Ascending aorta (tissue), 2 donors: Measurements from ENCODE around the gene ZFYVE21. TPM values are rescaled to one million over a fixed set of nuclear protein-coding genes. Genes with fewer than 3 reads are reported as not detected.

Experiments used
- DNase-seq, 2 donors: peaks; one replicate each; pipeline ENCODE4 v3.0.0-alpha.2; 2019; ENCODE audit warnings: low spot score in 2 of 2
- H3K27ac ChIP-seq, 2 donors: fragments of 200-600 bp; sonication (generic); one replicate each; pipeline ENCODE4 v1.5.1; 2016 to 2017; ENCODE audit warnings: mild to moderate bottlenecking in 1 of 2
- H3K27me3 ChIP-seq: fragments of 200-600 bp; sonication (generic); one replicate; pipeline ENCODE4 v1.5.1; 2017
- H3K36me3 ChIP-seq, 2 donors: fragments of 200-600 bp; sonication (generic); one replicate each; pipeline ENCODE4 v1.5.1; 2016
- H3K4me1 ChIP-seq, 2 donors: fragments of 200-600 bp; sonication (generic); one replicate each; pipeline ENCODE4 v1.5.1; 2016 to 2017; ENCODE audit warnings: mild to moderate bottlenecking in 1 of 2
- H3K4me3 ChIP-seq, 2 donors: fragments of 200-600 bp; sonication (generic); one replicate each; pipeline ENCODE4 v1.5.1; 2016 to 2017; ENCODE audit warnings: mild to moderate bottlenecking in 1 of 2
- H3K9me3 ChIP-seq, 2 donors: fragments of 200-600 bp; sonication (generic); one replicate each; pipeline ENCODE4 v1.5.1; 2016
- intact Hi-C: fragments of 100-400 bp; cut with DNase I; formaldehyde crosslinking; loops from one replicate; pipeline ENCODE4 v1.15.1; 2023
- total RNA-seq: library from RNA; depleted of rRNA; stranded (reverse); fragments of >200 nt; gene quantifications from one replicate; pipeline ENCODE4 v1.1.0, GENCODE V29; 2016
- TF ChIP-seq, protein P1 (sequence below), 3 experiments: fragments of 200-600 bp in 2 of 3; fragments of 450-650 bp in 1 of 3; sonication (generic) in 2 of 3; IDR thresholded peaks; one replicate each; pipeline ENCODE4 v1.5.1; 2016 to 2019; ENCODE audit warnings: antibody characterized with exemption in 3 of 3, mild to moderate bottlenecking in 1 of 3, moderate library complexity in 1 of 3

ZFYVE21 gene
- total RNA-seq, 1 donor from 2014 or later = 219 TPM

DNA sequence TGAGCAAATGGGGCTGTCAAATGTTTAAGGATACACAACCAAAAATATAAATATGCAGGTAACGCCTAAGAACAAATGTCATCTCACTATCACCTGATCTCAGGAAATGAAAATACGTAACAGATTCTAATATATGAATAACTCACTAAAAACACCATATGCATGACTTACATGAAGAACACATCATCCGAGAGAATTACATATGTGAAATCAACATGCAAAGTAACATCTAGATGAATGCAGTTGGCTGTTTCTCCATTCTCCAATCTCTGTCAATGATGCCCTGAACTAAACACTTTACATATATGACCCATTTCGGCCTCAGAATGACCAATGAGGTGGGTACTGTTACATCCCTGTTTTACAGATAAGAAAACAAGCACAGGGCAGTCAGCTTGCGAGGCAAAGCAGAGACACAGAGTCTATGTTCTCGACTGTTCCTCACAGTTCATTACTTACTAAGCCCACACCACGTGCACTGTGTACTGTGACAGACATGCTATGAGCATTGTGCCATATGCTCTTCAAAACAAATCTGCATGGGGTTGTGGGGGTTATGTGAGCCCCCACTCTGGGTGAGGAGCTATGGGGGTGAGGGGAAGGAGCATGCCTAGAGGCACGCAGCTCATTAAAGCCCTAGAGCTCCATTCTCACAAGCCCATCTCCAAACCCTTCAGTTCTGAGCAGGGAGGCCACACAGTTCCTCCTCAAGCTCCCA is 42.6 kb downstream of the ZFYVE21 start:
- DNase-seq = no peak
- Histone ChIP-seq H3K9me3 (no peaks in the 10 kb centered on the region), H3K27me3 (no peaks in the 10 kb centered on the region), H3K4me1 (no peaks in the 10 kb centered on the region), H3K4me3 (no peak overlapping the region), H3K27ac (no peak overlapping the region), H3K36me3 (peaks cover 0 to 6% of the 10 kb centered on the region in 2 donors)
- intact Hi-C loops = no loop called here
- TF ChIP-seq, protein P1, sequence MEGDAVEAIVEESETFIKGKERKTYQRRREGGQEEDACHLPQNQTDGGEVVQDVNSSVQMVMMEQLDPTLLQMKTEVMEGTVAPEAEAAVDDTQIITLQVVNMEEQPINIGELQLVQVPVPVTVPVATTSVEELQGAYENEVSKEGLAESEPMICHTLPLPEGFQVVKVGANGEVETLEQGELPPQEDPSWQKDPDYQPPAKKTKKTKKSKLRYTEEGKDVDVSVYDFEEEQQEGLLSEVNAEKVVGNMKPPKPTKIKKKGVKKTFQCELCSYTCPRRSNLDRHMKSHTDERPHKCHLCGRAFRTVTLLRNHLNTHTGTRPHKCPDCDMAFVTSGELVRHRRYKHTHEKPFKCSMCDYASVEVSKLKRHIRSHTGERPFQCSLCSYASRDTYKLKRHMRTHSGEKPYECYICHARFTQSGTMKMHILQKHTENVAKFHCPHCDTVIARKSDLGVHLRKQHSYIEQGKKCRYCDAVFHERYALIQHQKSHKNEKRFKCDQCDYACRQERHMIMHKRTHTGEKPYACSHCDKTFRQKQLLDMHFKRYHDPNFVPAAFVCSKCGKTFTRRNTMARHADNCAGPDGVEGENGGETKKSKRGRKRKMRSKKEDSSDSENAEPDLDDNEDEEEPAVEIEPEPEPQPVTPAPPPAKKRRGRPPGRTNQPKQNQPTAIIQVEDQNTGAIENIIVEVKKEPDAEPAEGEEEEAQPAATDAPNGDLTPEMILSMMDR (IDR thresholded peaks at IDR 0.05) = no peak

DNA sequence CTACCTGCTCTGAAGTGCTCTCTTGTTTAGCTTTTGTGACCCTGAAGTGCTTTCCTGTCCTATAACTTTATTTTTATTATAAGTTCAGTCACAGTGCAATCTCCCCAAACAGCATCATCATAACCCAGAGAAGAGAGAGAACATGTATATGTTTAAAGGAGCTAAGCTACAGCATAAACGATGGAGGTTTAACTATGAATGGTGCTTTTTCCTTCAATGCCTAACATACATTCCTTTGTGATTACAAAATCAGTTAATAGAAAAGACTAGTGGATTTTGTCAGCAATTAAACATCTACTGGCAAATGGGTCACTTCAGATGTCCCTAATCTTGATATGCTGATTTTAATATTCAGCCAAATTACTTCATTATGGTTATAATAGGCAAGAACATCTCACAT is 46.4 kb downstream of the ZFYVE21 start:
- Histone ChIP-seq H3K9me3 (no peaks in the 10 kb centered on the region), H3K36me3 (peaks cover 0 to 4% of the 10 kb centered on the region in 2 donors), H3K27ac (no peak overlapping the region), H3K27me3 (no peaks in the 10 kb centered on the region), H3K4me3 (no peak overlapping the region), H3K4me1 (no peaks in the 10 kb centered on the region)
- TF ChIP-seq, protein P1 (IDR thresholded peaks at IDR 0.05) = no peak
- intact Hi-C loops = no loop called here
- DNase-seq = no peak

DNA sequence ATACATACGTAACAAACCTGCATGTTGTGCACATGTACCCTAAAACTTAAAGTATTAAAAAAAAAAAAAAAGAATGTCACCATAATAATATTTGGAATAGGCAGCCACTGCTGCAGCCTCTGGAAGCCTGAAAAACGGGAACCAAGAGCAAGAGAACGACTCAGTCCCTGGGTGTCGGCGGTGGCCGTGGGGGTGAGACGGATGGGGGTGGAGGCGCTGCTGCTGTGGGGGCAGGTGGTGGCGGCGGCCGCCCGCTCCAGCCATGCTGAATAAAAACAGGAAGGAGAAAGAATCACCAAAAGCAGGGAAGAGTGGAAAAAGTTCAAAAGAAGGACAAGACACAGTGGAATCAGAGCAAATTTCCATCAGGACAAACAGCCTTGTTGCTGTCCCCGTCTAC is 46.9 kb downstream of the ZFYVE21 start:
- Histone ChIP-seq H3K4me3 (no peak overlapping the region), H3K4me1 (no peaks in the 10 kb centered on the region), H3K27me3 (no peaks in the 10 kb centered on the region), H3K9me3 (no peaks in the 10 kb centered on the region), H3K27ac (no peak overlapping the region), H3K36me3 (peaks cover 0 to 4% of the 10 kb centered on the region in 2 donors)
- intact Hi-C loops = no loop called here
- TF ChIP-seq, protein P1 (IDR thresholded peaks at IDR 0.05) = no peak
- DNase-seq = no peak

DNA sequence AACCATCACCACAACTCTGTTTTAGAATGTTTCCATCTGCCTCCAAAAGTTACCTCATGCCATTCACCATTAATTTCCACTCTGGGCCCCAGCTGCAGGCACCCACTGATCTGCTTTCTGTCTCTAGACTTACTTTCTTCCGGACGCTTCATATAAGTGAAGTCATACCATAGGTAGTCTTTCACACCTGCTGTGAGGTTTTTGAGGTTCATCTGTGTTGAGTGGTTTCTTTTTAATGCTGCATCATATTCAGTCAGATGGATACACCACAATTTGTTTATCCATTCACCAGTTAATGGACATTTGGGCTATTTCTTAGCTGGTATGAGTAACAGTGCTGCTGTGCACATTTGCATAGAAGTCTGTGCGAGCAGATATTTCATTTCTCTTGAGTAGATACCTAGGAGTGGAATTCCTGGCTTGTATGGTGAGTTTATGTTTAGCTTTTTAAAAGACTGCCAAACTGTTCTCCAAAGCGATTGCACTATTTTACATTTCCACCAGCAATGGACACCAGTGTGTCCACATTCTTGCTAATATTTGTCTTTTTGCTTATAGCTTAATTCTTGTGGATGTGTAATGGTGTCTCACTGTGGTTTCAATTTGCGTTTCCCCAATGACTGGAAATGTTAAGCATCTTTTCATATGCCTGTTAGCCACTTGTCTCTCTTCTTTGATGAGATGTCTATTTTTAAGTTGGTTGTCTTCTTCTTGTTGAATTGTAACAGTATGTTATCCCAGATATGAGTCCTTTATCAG is 48.3 kb downstream of the ZFYVE21 start:
- intact Hi-C loops = no loop called here

DNA sequence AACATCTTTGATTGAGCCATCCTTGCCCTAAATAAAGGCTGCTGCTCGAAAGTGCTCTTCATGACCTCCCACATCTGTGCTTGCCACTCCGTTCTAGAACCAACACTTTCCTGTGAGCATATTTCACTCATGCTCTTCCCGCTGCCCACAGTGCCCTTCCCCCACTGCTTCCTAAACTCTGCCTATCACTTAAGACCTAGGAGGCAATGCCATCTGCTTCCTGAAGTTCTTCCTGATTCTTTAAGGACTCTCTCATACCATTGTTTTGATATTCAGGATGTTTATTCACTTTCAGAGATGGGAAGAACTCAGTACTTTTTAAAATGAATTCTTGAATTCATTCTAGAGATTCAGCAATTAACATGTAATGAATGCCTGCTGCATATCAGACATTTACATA is 49.9 kb downstream of the ZFYVE21 start:
- TF ChIP-seq, protein P1 (IDR thresholded peaks at IDR 0.05) = no peak
- H3K4me3 ChIP-seq = no peak overlapping the region
- peaks cover 0 to 4% of the 10 kb centered on the region in 2 donors for H3K36me3 ChIP-seq
- H3K4me1 ChIP-seq = no peaks in the 10 kb centered on the region
- H3K27me3 ChIP-seq = no peaks in the 10 kb centered on the region
- no peaks in the 10 kb centered on the region for H3K9me3 ChIP-seq
- DNase-seq = no peak
- H3K27ac ChIP-seq = no peak overlapping the region
- intact Hi-C loops = no loop called here

More for the DNA sequence above, 48.3 kb downstream of the ZFYVE21 start:
- no peak for DNase-seq
- no peak overlapping the region for H3K4me3 ChIP-seq
- H3K27me3 ChIP-seq = no peaks in the 10 kb centered on the region
- no peak overlapping the region for H3K27ac ChIP-seq
- peaks cover 0 to 4% of the 10 kb centered on the region in 2 donors for H3K36me3 ChIP-seq
- H3K4me1 ChIP-seq = no peaks in the 10 kb centered on the region
- H3K9me3 ChIP-seq = no peaks in the 10 kb centered on the region
- TF ChIP-seq, protein P1 (IDR thresholded peaks at IDR 0.05) = no peak
